AG09309 (cell line): ENCODE results near the gene APLP2.

ENCODE experiments used
- DNase-seq: peaks from one replicate; pipeline ENCODE4 v3.0.0-alpha.2; 2010; ENCODE audit warnings: low read depth
- H3K4me3 ChIP-seq: 2 replicates; pipeline ENCODE4 v1.5.1; 2011; ENCODE audit warnings: mild to moderate bottlenecking, low read depth, low read length, moderate library complexity; ENCODE audit not compliant: control insufficient read depth
- TF ChIP-seq, protein P1 (sequence below): IDR thresholded peaks from 2 replicates; pipeline ENCODE4 v1.5.1; 2011; ENCODE audit warnings: mild to moderate bottlenecking, low read depth, low read length, inconsistent platforms; ENCODE audit not compliant: insufficient read depth, control insufficient read depth; ENCODE audit errors: missing control alignments

APLP2 gene

GRCh38 chr11:130160498-130161155, 90.9 kb downstream of the APLP2 start:
- no peak for DNase-seq
- TF ChIP-seq, protein P1, sequence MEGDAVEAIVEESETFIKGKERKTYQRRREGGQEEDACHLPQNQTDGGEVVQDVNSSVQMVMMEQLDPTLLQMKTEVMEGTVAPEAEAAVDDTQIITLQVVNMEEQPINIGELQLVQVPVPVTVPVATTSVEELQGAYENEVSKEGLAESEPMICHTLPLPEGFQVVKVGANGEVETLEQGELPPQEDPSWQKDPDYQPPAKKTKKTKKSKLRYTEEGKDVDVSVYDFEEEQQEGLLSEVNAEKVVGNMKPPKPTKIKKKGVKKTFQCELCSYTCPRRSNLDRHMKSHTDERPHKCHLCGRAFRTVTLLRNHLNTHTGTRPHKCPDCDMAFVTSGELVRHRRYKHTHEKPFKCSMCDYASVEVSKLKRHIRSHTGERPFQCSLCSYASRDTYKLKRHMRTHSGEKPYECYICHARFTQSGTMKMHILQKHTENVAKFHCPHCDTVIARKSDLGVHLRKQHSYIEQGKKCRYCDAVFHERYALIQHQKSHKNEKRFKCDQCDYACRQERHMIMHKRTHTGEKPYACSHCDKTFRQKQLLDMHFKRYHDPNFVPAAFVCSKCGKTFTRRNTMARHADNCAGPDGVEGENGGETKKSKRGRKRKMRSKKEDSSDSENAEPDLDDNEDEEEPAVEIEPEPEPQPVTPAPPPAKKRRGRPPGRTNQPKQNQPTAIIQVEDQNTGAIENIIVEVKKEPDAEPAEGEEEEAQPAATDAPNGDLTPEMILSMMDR = no peak

GRCh38 chr11:130161441-130162145, 91.9 kb downstream of the APLP2 start:
- no peak overlapping the region for H3K4me3 ChIP-seq
- TF ChIP-seq, protein P1 = no peak
- DNase-seq = no peak

More at GRCh38 chr11:130160498-130161155, 90.9 kb downstream of the APLP2 start:
- H3K4me3 ChIP-seq = no peak overlapping the region

DNA sequence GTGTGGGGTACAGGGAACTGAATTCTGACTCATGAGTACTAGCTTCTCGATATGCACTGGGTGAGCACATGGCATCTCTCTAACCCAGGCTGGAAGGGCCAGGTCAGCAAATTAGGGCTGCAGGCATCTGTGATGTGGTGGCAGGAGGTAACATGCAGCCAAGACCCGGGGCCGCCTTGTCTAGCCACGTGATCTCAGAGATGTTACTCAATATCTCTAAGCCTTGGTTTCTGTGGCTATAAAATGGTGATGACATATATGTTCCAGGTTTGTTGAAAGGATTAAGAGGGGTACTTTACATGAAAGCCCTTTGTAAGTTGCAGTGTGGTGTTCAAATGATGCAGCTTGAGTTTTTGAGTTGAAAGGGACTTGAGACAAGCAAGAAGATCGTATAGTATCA, 93.0 kb downstream of the APLP2 start:
- no peak overlapping the region for H3K4me3 ChIP-seq
- DNase-seq = no peak
- TF ChIP-seq, protein P1 = no peak

DNA sequence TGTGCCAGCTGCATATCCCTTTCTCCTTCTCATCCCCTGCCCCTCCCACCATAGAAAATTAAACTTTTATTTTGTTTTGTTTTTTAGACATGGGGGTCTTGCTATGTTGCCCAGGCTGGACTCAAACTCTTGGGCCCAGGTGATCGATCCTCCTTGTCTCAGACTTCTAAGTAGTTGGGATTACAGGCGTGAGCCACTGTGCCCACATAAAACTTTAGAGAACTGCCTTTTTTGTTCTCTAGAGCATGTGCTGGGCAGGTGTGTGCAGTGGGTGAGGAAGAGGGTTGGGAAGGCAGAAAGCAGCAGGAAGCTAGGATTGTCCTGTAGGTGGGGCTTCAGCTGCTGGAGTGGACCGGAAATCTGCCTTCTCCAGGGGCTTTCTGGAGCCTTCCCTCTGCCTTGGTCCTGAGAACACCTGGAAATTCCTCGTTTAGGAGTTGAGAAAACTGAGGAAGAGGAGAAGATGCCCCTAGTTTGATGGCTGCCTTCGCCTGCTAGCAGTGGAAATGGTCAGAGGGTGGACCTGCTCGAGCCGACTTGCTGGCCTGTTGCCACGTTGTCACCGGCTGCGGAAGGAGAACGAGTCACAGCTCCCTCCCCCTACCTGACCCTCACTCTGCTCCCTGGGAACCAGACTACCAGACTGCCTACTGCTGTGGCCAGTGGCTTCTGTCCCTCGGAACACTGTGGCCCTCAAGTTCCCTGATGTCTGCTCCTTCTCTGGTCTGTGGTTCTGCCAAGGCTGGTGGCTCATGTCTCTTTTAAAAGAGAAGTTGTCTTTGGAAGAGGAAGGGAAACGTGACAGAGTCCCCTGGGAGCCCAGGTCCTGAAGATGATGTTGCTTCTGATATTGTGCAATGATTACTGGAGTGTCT, 93.9 kb downstream of the APLP2 start:
- DNase-seq = no peak
- TF ChIP-seq, protein P1 = no peak
- no peak overlapping the region for H3K4me3 ChIP-seq

GRCh38 chr11:130164221-130164570, 94.5 kb downstream of the APLP2 start:
- no peak for DNase-seq
- no peak overlapping the region for H3K4me3 ChIP-seq
- TF ChIP-seq, protein P1 = no peak

GRCh38 chr11:130165601-130166456, 96.1 kb downstream of the APLP2 start:
- H3K4me3 ChIP-seq = no peak overlapping the region
- DNase-seq = no peak
- TF ChIP-seq, protein P1 = no peak
